H1 (cell line): ENCODE measurements around the gene DIS3. TPM values are rescaled to one million over a fixed set of nuclear protein-coding genes. Genes with fewer than 3 reads are reported as not detected.

Experiments
- ATF3 ChIP-seq: IDR thresholded peaks from 2 replicates; pipeline ENCODE4 v1.6.1; 2011; ENCODE audit warnings: low read depth, mild to moderate bottlenecking, low read length; ENCODE audit not compliant: insufficient read depth
- EGR1 ChIP-seq: IDR thresholded peaks from 2 replicates; pipeline ENCODE4 v1.6.1; 2011; ENCODE audit warnings: low read depth, low read length, borderline replicate concordance
- EZH2 ChIP-seq: fragments of 200-600 bp; sonication (generic); IDR thresholded peaks from 2 replicates; pipeline ENCODE4 v1.7.1; 2012; ENCODE audit warnings: low read depth, mild to moderate bottlenecking, moderate library complexity, low read length, inconsistent platforms; ENCODE audit not compliant: severe bottlenecking
- HDAC2 ChIP-seq, 2 experiments: fragments of 300-600 bp in 1 of 2; sonication (generic) in 1 of 2; IDR thresholded peaks; 2 replicates each; pipeline ENCODE4 v1.6.1; 2011 to 2012; ENCODE audit warnings: low read depth in 2 of 2, low read length in 2 of 2, mild to moderate bottlenecking in 2 of 2, moderate library complexity in 2 of 2, borderline replicate concordance in 1 of 2, inconsistent platforms in 1 of 2
- KDM1A ChIP-seq: fragments of 200-600, 300-600 bp; sonication (generic); IDR thresholded peaks from 2 replicates; pipeline ENCODE4 v1.7.1; 2016; ENCODE audit warnings: mild to moderate bottlenecking, low read length, borderline replicate concordance
- NRF1 ChIP-seq: IDR thresholded peaks from 2 replicates; pipeline ENCODE4 v1.6.1; 2011; ENCODE audit warnings: mild to moderate bottlenecking, low read depth, low read length, improper control_type of control experiment
- RBBP5 ChIP-seq: IDR thresholded peaks from 2 replicates; pipeline ENCODE4 v1.7.1; 2012; ENCODE audit warnings: low read depth, mild to moderate bottlenecking, inconsistent platforms, low read length, moderate library complexity, borderline replicate concordance
- SIX5 ChIP-seq: IDR thresholded peaks from 2 replicates; pipeline ENCODE4 v1.6.1; 2011; ENCODE audit warnings: mild to moderate bottlenecking, low read depth, low read length
- USF2 ChIP-seq: IDR thresholded peaks from 2 replicates; pipeline ENCODE4 v1.6.1; 2011; ENCODE audit warnings: low read length, improper control_type of control experiment
- polyA plus RNA-seq, 7 experiments: library from polyadenylated mRNA; depleted of rRNA in 3 of 7; stranded (reverse) in 5 of 7; unstranded in 2 of 7; fragments of >200 nt in 5 of 7; fragments of 200-250 nt in 2 of 7; gene quantifications; 1 replicate in 5 of 7; 2 replicates in 1 of 7; 4 replicates in 1 of 7; pipeline versions ENCODE4 v1.2.1 to v1.2.3, GENCODE V29; 2011 to 2013; ENCODE audit warnings: missing spikeins in 2 of 7, mixed read lengths in 2 of 7
- total RNA-seq: library from RNA; stranded (reverse); fragmentation: NEBNext Ultra II Directional; extraction: Animal tissue kit (Norgen Biotek cat#: 25700); gene quantifications from 2 replicates; pipeline ENCODE4 v1.2.1, GENCODE V29; 2021

Gene DIS3
- total and polyA plus RNA-seq, 2 of the 8 experiments (the other 6 are each of a cell fraction or from before 2014, with no cell fraction given), result 10.8 to 39.9 TPM

- TF ChIP-seq USF2 (no peak), HDAC2 (IDR thresholded peaks at IDR 0.05; ENCODE audit: borderline replicate concordance in 1 of 2, low read depth in 2 of 2, low read length in 2 of 2) (no peak), SIX5 (no peak), ATF3 (no peak), EZH2 (no peak), KDM1A (no peak), RBBP5 (no peak), NRF1 (no peak), EGR1 (no peak)
- TF ChIP-seq, all 59 proteins: peak for 0
Measured at GRCh38 chr13:72757792-72758535, 23.7 kb downstream of the DIS3 start (continued).
